Trophoblast cell (in vitro differentiated cells and primary cell): ENCODE measurements around the gene ZNF556.

Source experiments
- DNase-seq, 2 donors: peaks; one replicate each; pipeline ENCODE4 v3.0.0-alpha.2; 2016
- H2AFZ ChIP-seq: 2 replicates; pipeline ENCODE4 v1.6.1; 2013; ENCODE audit warnings: low read length, moderate library complexity, mild to moderate bottlenecking; ENCODE audit not compliant: insufficient read depth, poor library complexity
- H2AK5ac ChIP-seq: 2 replicates; pipeline ENCODE4 v1.6.1; 2013; ENCODE audit warnings: mild to moderate bottlenecking, low read length
- H2BK120ac ChIP-seq: 2 replicates; pipeline ENCODE4 v1.6.1; 2013; ENCODE audit warnings: low read length, mild to moderate bottlenecking, moderate library complexity; ENCODE audit not compliant: insufficient read depth, poor library complexity
- H2BK12ac ChIP-seq: 2 replicates; pipeline ENCODE4 v1.6.1; 2013; ENCODE audit warnings: mild to moderate bottlenecking, low read length, moderate library complexity
- H2BK5ac ChIP-seq: 2 replicates; pipeline ENCODE4 v1.6.1; 2013; ENCODE audit warnings: low read length, low read depth, moderate library complexity, mild to moderate bottlenecking; ENCODE audit not compliant: poor library complexity
- H3K14ac ChIP-seq: 2 replicates; pipeline ENCODE4 v1.6.1; 2013; ENCODE audit warnings: mild to moderate bottlenecking, low read length
- H3K18ac ChIP-seq: 2 replicates; pipeline ENCODE4 v1.6.1; 2013; ENCODE audit warnings: mild to moderate bottlenecking, low read length
- H3K23ac ChIP-seq: 2 replicates; pipeline ENCODE4 v1.6.1; 2013; ENCODE audit warnings: low read length
- H3K27ac ChIP-seq: 2 replicates; pipeline ENCODE4 v1.5.1; 2013; ENCODE audit warnings: low read depth, mild to moderate bottlenecking, inconsistent platforms, low read length, moderate library complexity
- H3K27me3 ChIP-seq: 2 replicates; pipeline ENCODE4 v1.6.1; 2013; ENCODE audit warnings: inconsistent platforms, mild to moderate bottlenecking, low read length, moderate library complexity; ENCODE audit not compliant: insufficient read depth
- H3K36me3 ChIP-seq, 2 experiments: 1 replicate in 1 of 2; 2 replicates in 1 of 2; pipeline ENCODE4 v1.6.1; 2013; ENCODE audit warnings: low read length in 2 of 2, mild to moderate bottlenecking in 2 of 2, moderate library complexity in 1 of 2; ENCODE audit not compliant: insufficient read depth in 2 of 2, control insufficient read depth in 1 of 2
- H3K4ac ChIP-seq: 2 replicates; pipeline ENCODE4 v1.6.1; 2013; ENCODE audit warnings: low read depth, mild to moderate bottlenecking, low read length, moderate library complexity
- H3K4me1 ChIP-seq, 2 experiments: 1 replicate in 1 of 2; 2 replicates in 1 of 2; pipeline ENCODE4 v1.6.1; 2013; ENCODE audit warnings: low read length in 2 of 2, mild to moderate bottlenecking in 2 of 2, moderate library complexity in 1 of 2; ENCODE audit not compliant: insufficient read depth in 2 of 2, control insufficient read depth in 1 of 2
- H3K4me2 ChIP-seq: 2 replicates; pipeline ENCODE4 v1.6.1; 2013; ENCODE audit warnings: inconsistent platforms, mild to moderate bottlenecking, low read length, moderate library complexity
- H3K4me3 ChIP-seq: 2 replicates; pipeline ENCODE4 v1.5.1; 2013; ENCODE audit warnings: mild to moderate bottlenecking, low read depth, low read length, inconsistent platforms
- H3K79me1 ChIP-seq: one replicate; pipeline ENCODE4 v1.6.1; 2013; ENCODE audit warnings: low read length
- H3K79me2 ChIP-seq: 2 replicates; pipeline ENCODE4 v1.6.1; 2013; ENCODE audit warnings: low read length, mild to moderate bottlenecking; ENCODE audit not compliant: control insufficient read depth, insufficient read depth, poor library complexity
- H3K9ac ChIP-seq: 2 replicates; pipeline ENCODE4 v1.6.1; 2013; ENCODE audit warnings: mild to moderate bottlenecking, low read length
- H3K9me3 ChIP-seq: 2 replicates; pipeline ENCODE4 v1.6.1; 2013; ENCODE audit warnings: low read depth, mild to moderate bottlenecking, control low read depth, inconsistent platforms, low read length; ENCODE audit not compliant: insufficient read depth
- H4K12ac ChIP-seq: 2 replicates; pipeline ENCODE4 v1.6.1; 2013; ENCODE audit warnings: low read depth, mild to moderate bottlenecking, low read length, moderate library complexity
- H4K8ac ChIP-seq: 2 replicates; pipeline ENCODE4 v1.6.1; 2013; ENCODE audit warnings: low read depth, mild to moderate bottlenecking, low read length, moderate library complexity
- H4K91ac ChIP-seq: one replicate; pipeline ENCODE4 v1.6.1; 2013; ENCODE audit warnings: low read depth, mild to moderate bottlenecking, low read length, moderate library complexity
- WGBS: extraction: QIAGEN DNeasy Blood & Tissue Kit; methylation state at CpG from one replicate; pipeline ENCODE4 v1.1.7; 2013; ENCODE audit warnings: missing lambda C conversion rate; ENCODE audit not compliant: insufficient read length, insufficient coverage; ENCODE audit errors: extremely low coverage; 5-methylcytosine and 5-hydroxymethylcytosine counted together

The ZNF556 gene

GRCh38 chr19:2883686-2884439 lies 16.7 kb downstream of the ZNF556 start:
- H3K79me1 ChIP-seq, result no peaks in the 10 kb centered on the region
- no peak overlapping the region for H2AFZ ChIP-seq
- H2BK5ac ChIP-seq, result no peak overlapping the region
- H3K18ac ChIP-seq, result no peak overlapping the region
- no peak for DNase-seq
- H3K9ac ChIP-seq, result no peak overlapping the region
- no peak overlapping the region for H3K4me2 ChIP-seq
- no peak overlapping the region for H3K27ac ChIP-seq
- no CpG with 5 or more reads among the region's 14 CpGs for WGBS
- H3K4me1 ChIP-seq, result no peaks in the 10 kb centered on the region
- no peaks in the 10 kb centered on the region for H3K79me2 ChIP-seq
- no peak overlapping the region for H4K8ac ChIP-seq
- no peak overlapping the region for H4K91ac ChIP-seq
- H2BK120ac ChIP-seq, result no peak overlapping the region
- H2AK5ac ChIP-seq, result no peak overlapping the region
- H3K4ac ChIP-seq, result no peak overlapping the region
- no peak overlapping the region for H3K23ac ChIP-seq
- H3K27me3 ChIP-seq, result no peaks in the 10 kb centered on the region
- H2BK12ac ChIP-seq, result no peak overlapping the region
- H4K12ac ChIP-seq, result no peak overlapping the region
- no peaks in the 10 kb centered on the region for H3K9me3 ChIP-seq
- no peaks in the 10 kb centered on the region for H3K36me3 ChIP-seq
- H3K14ac ChIP-seq, result no peak overlapping the region
- H3K4me3 ChIP-seq, result no peak overlapping the region

GRCh38 chr19:2885736-2886135 lies 18.6 kb downstream of the ZNF556 start:
- Histone ChIP-seq H3K9ac (no peak overlapping the region), H4K91ac (no peak overlapping the region), H3K27me3 (no peaks in the 10 kb centered on the region), H3K36me3 (no peaks in the 10 kb centered on the region), H3K14ac (no peak overlapping the region), H2BK5ac (no peak overlapping the region), H2BK12ac (no peak overlapping the region), H4K8ac (no peak overlapping the region), H3K4me2 (no peak overlapping the region), H3K9me3 (peaks cover 2% of the 10 kb centered on the region), H2AFZ (no peak overlapping the region), H3K4ac (no peak overlapping the region), H3K79me1 (no peaks in the 10 kb centered on the region), H4K12ac (no peak overlapping the region), H2BK120ac (no peak overlapping the region), H2AK5ac (no peak overlapping the region), H3K23ac (no peak overlapping the region), H3K18ac (no peak overlapping the region), H3K27ac (no peak overlapping the region), H3K4me1 (no peaks in the 10 kb centered on the region), H3K4me3 (no peak overlapping the region), H3K79me2 (no peaks in the 10 kb centered on the region)
- DNase-seq, result no peak
- WGBS, result no CpG with 5 or more reads among the region's 17 CpGs

GRCh38 chr19:2887391-2887914 lies 20.3 kb downstream of the ZNF556 start:
- no peak overlapping the region for H2AFZ ChIP-seq
- no peak overlapping the region for H3K4ac ChIP-seq
- no peak overlapping the region for H2BK120ac ChIP-seq
- peak overlapping the region; percentile 41 for H3K4me2 ChIP-seq
- H3K4me3 ChIP-seq, result no peak overlapping the region
- H3K18ac ChIP-seq, result no peak overlapping the region
- DNase-seq, result peak; percentile 40 to 93
- H2BK12ac ChIP-seq, result no peak overlapping the region
- no peak overlapping the region for H3K23ac ChIP-seq
- no peak overlapping the region for H3K27ac ChIP-seq
- H3K27me3 ChIP-seq, result no peaks in the 10 kb centered on the region
- no peak overlapping the region for H4K12ac ChIP-seq
- WGBS, result no CpG with 5 or more reads among the region's 9 CpGs
- H3K14ac ChIP-seq, result no peak overlapping the region
- no peak overlapping the region for H4K91ac ChIP-seq
- no peak overlapping the region for H4K8ac ChIP-seq
- no peaks in the 10 kb centered on the region for H3K36me3 ChIP-seq
- H2AK5ac ChIP-seq, result no peak overlapping the region
- no peaks in the 10 kb centered on the region for H3K79me2 ChIP-seq
- no peak overlapping the region for H2BK5ac ChIP-seq
- H3K9me3 ChIP-seq, result peaks cover 2% of the 10 kb centered on the region
- H3K9ac ChIP-seq, result no peak overlapping the region
- H3K4me1 ChIP-seq, result no peaks in the 10 kb centered on the region
- no peaks in the 10 kb centered on the region for H3K79me1 ChIP-seq

- no peak overlapping the region for H4K91ac ChIP-seq
- no peak overlapping the region for H3K9ac ChIP-seq
- no peak overlapping the region for H3K18ac ChIP-seq
- no peak overlapping the region for H3K27ac ChIP-seq
- H4K8ac ChIP-seq, result no peak overlapping the region
- H2AFZ ChIP-seq, result no peak overlapping the region
- H2AK5ac ChIP-seq, result no peak overlapping the region
- no peak overlapping the region for H3K4ac ChIP-seq
- H3K79me2 ChIP-seq, result no peaks in the 10 kb centered on the region
- H3K79me1 ChIP-seq, result no peaks in the 10 kb centered on the region
- no peaks in the 10 kb centered on the region for H3K27me3 ChIP-seq
- no CpG with 5 or more reads among the region's 37 CpGs for WGBS
- H3K4me3 ChIP-seq, result no peak overlapping the region
- H2BK120ac ChIP-seq, result no peak overlapping the region
- no peaks in the 10 kb centered on the region for H3K36me3 ChIP-seq
- H3K9me3 ChIP-seq, result peaks cover 3% of the 10 kb centered on the region
- H3K4me1 ChIP-seq, result peaks cover 0 to under 1% of the 10 kb centered on the region in 2 experiments
- no peak overlapping the region for H3K4me2 ChIP-seq
- no peak overlapping the region for H2BK12ac ChIP-seq
- DNase-seq, result peak; percentile 98 to 99
- no peak overlapping the region for H2BK5ac ChIP-seq
- H3K14ac ChIP-seq, result no peak overlapping the region
- H3K23ac ChIP-seq, result no peak overlapping the region
- H4K12ac ChIP-seq, result no peak overlapping the region
These were observed 21.6 kb downstream of the ZNF556 start for GRCh38 chr19:2888731-2889224.
